ENCODE measurements around the gene PARD6G.

The PARD6G gene

GRCh38 chr18:80250740-80251364 lies 3.5 kb upstream of the PARD6G start:
- 81% methylated on average over 5 of the region's 6 CpGs for WGBS
- H3K9me3 ChIP-seq (ENCODE audit: insufficient read depth, low read depth, low read length): peaks cover 7% of the 10 kb centered on the region; the same call in 1 of the 2 replicates
- no peak overlapping the region for H3K27ac ChIP-seq (ENCODE audit: low read depth, low read length)
- H3K27me3 ChIP-seq (ENCODE audit: insufficient read depth, low read length): peaks cover 13% of the 10 kb centered on the region
- H3K4me3 ChIP-seq (ENCODE audit: low read length): no peak overlapping the region
- no peak overlapping the region for H3K9ac ChIP-seq (ENCODE audit: low read depth, low read length)
- H3K4me1 ChIP-seq (ENCODE audit: insufficient read depth, low read length): no peaks in the 10 kb centered on the region
- H3K36me3 ChIP-seq (ENCODE audit: insufficient read depth, low read length): no peaks in the 10 kb centered on the region

GRCh38 chr18:80249217-80250093 lies 2.1 kb upstream of the PARD6G start:
- no peak overlapping the region for H3K4me3 ChIP-seq (ENCODE audit: low read length)
- H3K27ac ChIP-seq (ENCODE audit: low read depth, low read length): no peak overlapping the region
- H3K36me3 ChIP-seq (ENCODE audit: insufficient read depth, low read length): no peaks in the 10 kb centered on the region
- no peaks in the 10 kb centered on the region for H3K9me3 ChIP-seq (ENCODE audit: insufficient read depth, low read depth, low read length)
- no peaks in the 10 kb centered on the region for H3K4me1 ChIP-seq (ENCODE audit: insufficient read depth, low read length)
- peaks cover 22% of the 10 kb centered on the region for H3K27me3 ChIP-seq (ENCODE audit: insufficient read depth, low read length)
- no peak overlapping the region for H3K9ac ChIP-seq (ENCODE audit: low read depth, low read length)
- 90% methylated on average over 7 of the region's 7 CpGs for WGBS

DNA sequence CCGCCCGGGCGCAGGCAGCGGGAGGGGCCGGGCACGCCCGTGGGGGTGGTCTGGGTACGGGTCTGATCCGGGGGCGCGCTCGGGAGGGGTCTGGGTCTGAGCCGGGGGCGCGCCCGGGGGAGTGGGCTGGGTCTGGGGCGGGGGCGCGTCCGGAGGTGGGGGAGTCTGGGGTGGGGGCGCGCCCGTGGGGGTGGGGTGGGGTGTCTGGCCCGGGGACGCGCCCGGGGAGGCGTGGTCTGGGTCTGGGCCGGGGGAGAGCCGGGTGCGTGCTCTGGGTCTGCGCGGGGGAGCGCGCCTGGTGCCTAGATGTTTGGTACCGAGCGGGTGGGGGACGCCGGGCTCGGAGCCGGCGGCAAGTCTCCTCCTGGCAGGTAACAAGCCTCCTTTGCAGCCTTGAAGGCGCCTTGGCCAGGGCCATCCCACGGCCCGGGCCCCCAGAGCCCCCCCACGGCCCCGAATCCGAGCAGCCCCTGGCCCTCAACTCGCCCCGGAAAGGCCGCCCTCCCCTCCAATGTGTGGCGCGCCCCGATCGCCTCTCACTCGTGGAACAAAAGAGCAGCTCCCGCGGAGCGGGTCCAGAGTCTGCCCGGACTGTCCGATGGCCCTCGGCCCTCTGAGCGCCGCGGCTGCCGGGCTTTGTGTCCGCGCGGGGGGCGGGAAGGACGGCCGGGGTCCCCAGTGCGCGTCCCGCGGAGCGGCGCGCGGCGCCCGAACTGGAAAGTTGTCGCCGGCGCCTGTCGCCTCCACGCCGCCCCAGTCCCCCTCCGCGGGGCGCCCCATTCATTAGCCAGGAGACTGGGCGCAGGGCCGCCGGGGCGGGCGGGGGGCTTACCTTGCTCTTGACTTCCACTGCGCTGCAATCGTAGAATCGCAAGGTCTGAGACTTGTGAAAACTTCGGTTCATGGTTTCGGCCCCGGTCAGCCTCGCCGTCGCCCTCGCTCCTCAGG lies 595 bp downstream of the PARD6G start:
- Histone ChIP-seq H3K4me3 (ENCODE audit: low read length) (peak overlapping the region; percentile 83), H3K9ac (ENCODE audit: low read depth, low read length) (peak overlapping the region; percentile 73), H3K27ac (ENCODE audit: low read depth, low read length) (no peak overlapping the region), H3K4me1 (ENCODE audit: insufficient read depth, low read length) (no peaks in the 10 kb centered on the region), H3K9me3 (ENCODE audit: insufficient read depth, low read depth, low read length) (no peaks in the 10 kb centered on the region), H3K27me3 (ENCODE audit: insufficient read depth, low read length) (peaks cover 22% of the 10 kb centered on the region), H3K36me3 (ENCODE audit: insufficient read depth, low read length) (no peaks in the 10 kb centered on the region)
- under 1% methylated on average over 95 of the region's 106 CpGs for WGBS

DNA sequence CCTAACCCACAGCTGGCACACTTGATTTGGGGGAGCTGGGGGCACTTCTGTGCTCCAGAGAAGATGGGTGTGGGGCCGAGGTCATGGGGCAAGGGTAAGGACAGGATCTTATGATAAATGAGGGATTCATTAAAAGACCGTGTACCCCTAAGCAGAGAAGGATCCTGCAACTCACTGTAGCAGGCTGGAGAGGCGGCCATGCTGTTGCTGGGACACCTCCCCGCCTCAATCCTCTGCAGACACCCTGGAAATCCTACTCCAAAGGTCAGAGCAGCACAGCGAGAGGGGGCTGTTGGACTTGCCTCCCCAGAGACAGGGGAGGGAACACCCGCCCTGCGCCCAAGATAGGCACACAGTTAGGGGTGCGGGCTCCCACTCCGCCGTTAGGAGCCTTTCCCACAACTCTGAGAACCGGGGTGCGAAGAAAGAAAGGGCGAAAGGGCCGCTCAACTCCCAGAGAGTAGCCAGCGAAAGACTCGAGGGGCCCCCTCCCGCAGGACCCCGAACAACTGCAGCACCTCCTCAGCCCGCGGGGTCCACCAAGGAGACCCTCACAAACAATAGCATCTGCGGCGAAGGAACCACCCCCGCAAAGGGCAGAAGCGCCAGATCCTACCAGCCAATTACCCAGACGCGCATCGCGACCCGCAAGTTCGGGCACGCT lies 1.4 kb downstream of the PARD6G start:
- 33% methylated on average over 31 of the region's 31 CpGs for WGBS
- H3K4me1 ChIP-seq (ENCODE audit: insufficient read depth, low read length): no peaks in the 10 kb centered on the region
- H3K27me3 ChIP-seq (ENCODE audit: insufficient read depth, low read length): peaks cover 22% of the 10 kb centered on the region
- no peaks in the 10 kb centered on the region for H3K36me3 ChIP-seq (ENCODE audit: insufficient read depth, low read length)
- peak overlapping the region; percentile 83 for H3K4me3 ChIP-seq (ENCODE audit: low read length)
- no peaks in the 10 kb centered on the region for H3K9me3 ChIP-seq (ENCODE audit: insufficient read depth, low read depth, low read length)
- H3K9ac ChIP-seq (ENCODE audit: low read depth, low read length): peak overlapping the region; percentile 51; the same call in 1 of the 2 replicates
- no peak overlapping the region for H3K27ac ChIP-seq (ENCODE audit: low read depth, low read length)

DNA sequence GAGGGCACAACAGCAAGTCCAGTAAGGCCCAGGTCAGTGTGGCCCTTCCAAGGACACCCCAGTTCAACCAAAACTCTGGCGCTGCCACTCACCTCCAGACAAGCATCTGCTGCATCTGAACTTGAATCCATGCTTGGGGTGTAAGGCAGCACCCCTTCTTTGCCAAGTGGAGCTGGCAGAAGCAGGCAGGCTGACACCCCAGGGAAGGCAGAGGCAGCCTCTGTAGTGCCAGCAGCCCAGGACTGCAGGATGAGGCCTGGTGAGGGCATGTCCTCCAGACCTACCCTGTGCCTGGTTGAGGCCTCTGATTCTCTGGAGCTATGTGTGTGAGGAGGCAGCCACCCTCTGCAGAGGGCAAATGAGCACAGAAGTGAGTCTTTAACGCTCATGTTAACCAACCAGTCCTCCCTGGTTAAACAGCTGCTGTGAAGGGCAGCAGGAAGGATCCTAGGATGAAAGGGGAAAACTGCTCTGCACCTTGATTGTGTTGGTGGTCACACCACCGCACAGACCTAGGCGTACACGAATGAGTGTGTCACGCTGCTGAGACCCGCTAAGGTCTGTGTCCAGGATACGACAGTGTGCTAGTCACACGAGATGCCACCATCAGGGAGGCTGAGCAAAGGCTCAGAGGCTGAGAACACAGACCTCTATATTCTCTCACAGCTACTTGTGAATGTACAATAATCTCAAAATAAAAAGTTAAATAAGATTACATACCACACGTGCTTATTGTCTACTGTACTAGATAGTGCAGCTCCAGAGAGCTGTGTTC lies 2.2 kb downstream of the PARD6G start:
- Histone ChIP-seq H3K4me1 (ENCODE audit: insufficient read depth, low read length) (no peaks in the 10 kb centered on the region), H3K4me3 (ENCODE audit: low read length) (peak overlapping the region; percentile 83), H3K9me3 (ENCODE audit: insufficient read depth, low read depth, low read length) (no peaks in the 10 kb centered on the region), H3K27ac (ENCODE audit: low read depth, low read length) (no peak overlapping the region), H3K27me3 (ENCODE audit: insufficient read depth, low read length) (peaks cover 22% of the 10 kb centered on the region), H3K9ac (ENCODE audit: low read depth, low read length) (no peak overlapping the region), H3K36me3 (ENCODE audit: insufficient read depth, low read length) (no peaks in the 10 kb centered on the region)
- WGBS: 92% methylated on average over 10 of the region's 10 CpGs

GRCh38 chr18:80244167-80244566 lies 3.1 kb downstream of the PARD6G start:
- Histone ChIP-seq H3K9ac (ENCODE audit: low read depth, low read length) (no peak overlapping the region), H3K4me1 (ENCODE audit: insufficient read depth, low read length) (no peaks in the 10 kb centered on the region), H3K9me3 (ENCODE audit: insufficient read depth, low read depth, low read length) (no peaks in the 10 kb centered on the region), H3K4me3 (ENCODE audit: low read length) (no peak overlapping the region), H3K27ac (ENCODE audit: low read depth, low read length) (no peak overlapping the region), H3K36me3 (ENCODE audit: insufficient read depth, low read length) (no peaks in the 10 kb centered on the region), H3K27me3 (ENCODE audit: insufficient read depth, low read length) (peaks cover 22% of the 10 kb centered on the region)
- WGBS: 80% methylated on average over 6 of the region's 6 CpGs

DNA sequence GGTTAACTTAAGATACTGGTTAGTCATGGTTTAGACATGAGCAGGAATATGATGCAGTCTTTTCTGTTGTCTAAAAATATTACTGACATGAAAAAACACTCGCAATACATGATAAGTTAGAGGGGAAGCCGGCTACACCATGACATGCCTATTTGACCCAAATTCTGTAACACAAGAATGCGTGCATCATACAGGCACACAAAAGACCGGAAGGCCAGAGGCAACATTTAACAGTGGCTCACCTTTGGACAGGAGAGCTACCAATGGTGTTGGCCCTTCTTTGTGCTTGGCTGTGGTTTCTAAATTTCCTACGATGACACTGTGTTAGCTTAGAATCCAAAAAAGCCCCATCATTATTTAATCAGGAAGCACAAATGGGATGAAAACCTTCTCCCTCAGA lies 4.1 kb downstream of the PARD6G start:
- Histone ChIP-seq H3K27me3 (ENCODE audit: insufficient read depth, low read length) (peaks cover 18% of the 10 kb centered on the region), H3K4me1 (ENCODE audit: insufficient read depth, low read length) (no peaks in the 10 kb centered on the region), H3K9ac (ENCODE audit: low read depth, low read length) (no peak overlapping the region), H3K9me3 (ENCODE audit: insufficient read depth, low read depth, low read length) (no peaks in the 10 kb centered on the region), H3K27ac (ENCODE audit: low read depth, low read length) (no peak overlapping the region), H3K36me3 (ENCODE audit: insufficient read depth, low read length) (no peaks in the 10 kb centered on the region), H3K4me3 (ENCODE audit: low read length) (no peak overlapping the region)
- 93% methylated on average over 5 of the region's 5 CpGs for WGBS

- H3K27ac ChIP-seq (ENCODE audit: low read depth, low read length): no peak overlapping the region
- no peaks in the 10 kb centered on the region for H3K4me1 ChIP-seq (ENCODE audit: insufficient read depth, low read length)
- H3K36me3 ChIP-seq (ENCODE audit: insufficient read depth, low read length): no peaks in the 10 kb centered on the region
- no peaks in the 10 kb centered on the region for H3K9me3 ChIP-seq (ENCODE audit: insufficient read depth, low read depth, low read length)
- H3K9ac ChIP-seq (ENCODE audit: low read depth, low read length): no peak overlapping the region
- 89% methylated on average over 7 of the region's 7 CpGs for WGBS
- no peak overlapping the region for H3K4me3 ChIP-seq (ENCODE audit: low read length)
- H3K27me3 ChIP-seq (ENCODE audit: insufficient read depth, low read length): peaks cover 14% of the 10 kb centered on the region; the same call in 1 of the 2 replicates
Measured at GRCh38 chr18:80241919-80242777, 5.2 kb downstream of the PARD6G start.

GRCh38 chr18:80239830-80240229 lies 7.5 kb downstream of the PARD6G start:
- H3K27me3 ChIP-seq (ENCODE audit: insufficient read depth, low read length): no peaks in the 10 kb centered on the region
- H3K36me3 ChIP-seq (ENCODE audit: insufficient read depth, low read length): no peaks in the 10 kb centered on the region
- H3K27ac ChIP-seq (ENCODE audit: low read depth, low read length): no peak overlapping the region
- WGBS: 68% methylated on average over 5 of the region's 5 CpGs
- H3K9ac ChIP-seq (ENCODE audit: low read depth, low read length): no peak overlapping the region
- H3K4me3 ChIP-seq (ENCODE audit: low read length): no peak overlapping the region
- H3K9me3 ChIP-seq (ENCODE audit: insufficient read depth, low read depth, low read length): no peaks in the 10 kb centered on the region
- H3K4me1 ChIP-seq (ENCODE audit: insufficient read depth, low read length): no peaks in the 10 kb centered on the region

Data from HUES64 (cell line).